ENCODE measurements around the gene MYPOP.

DNA sequence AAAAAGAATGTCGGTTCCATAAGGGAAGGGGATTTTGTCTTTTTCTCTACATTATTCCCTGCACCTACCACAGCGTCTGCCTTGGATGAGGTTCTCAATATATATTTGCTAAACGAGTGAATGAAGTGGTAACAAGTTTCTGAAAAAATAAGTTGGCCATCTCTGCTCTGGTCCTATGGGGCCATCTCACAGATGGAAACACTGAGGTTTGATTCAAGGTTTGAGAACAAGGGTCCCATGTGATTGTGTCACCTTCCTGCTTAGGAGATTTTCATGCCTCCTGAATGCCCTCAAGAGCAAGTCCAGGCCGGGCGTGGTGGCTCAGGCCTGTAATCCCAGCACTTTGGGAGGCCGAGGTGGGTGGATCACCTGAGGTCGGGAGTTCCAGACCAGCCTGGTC lies 3.2 kb downstream of the MYPOP start:
- no peak for TF ChIP-seq POLR2AphosphoS5 (IDR thresholded peaks at IDR 0.05)
- no peak for TF ChIP-seq POLR2A (IDR thresholded peaks at IDR 0.05)

Measured in transverse colon (tissue), 3 donors.